ENCODE measurements around the gene CDC73.
A peak's percentile ranks its signal among the peaks of the same experiment; 100 is the strongest.
"Not testable (repeated sequence)": the region's sequence is repeated elsewhere in the genome, so short reads cannot be mapped to it uniquely, and the experiment has no call there.

Gene CDC73

GRCh38 chr1:193183019-193183627 is 61.3 kb downstream of the CDC73 start:
- DNase-seq: peak; percentile 47

- DNase-seq: no peak
These were observed 62.9 kb downstream of the CDC73 start for GRCh38 chr1:193184776-193185175.

- DNase-seq: no peak
These were observed 63.4 kb downstream of the CDC73 start for GRCh38 chr1:193185211-193185610.

- DNase-seq: peak; percentile 51
These were observed 64.3 kb downstream of the CDC73 start, which contains the start of gene B3GALT2 for GRCh38 chr1:193185901-193186731. Gene B3GALT2 (minus strand): TSS chr1:193186613. CDS start chr1:193181562, 5,051 bp downstream.

- DNase-seq: no peak
These were observed 65.3 kb downstream of the CDC73 start for GRCh38 chr1:193187114-193187513.

- DNase-seq: not testable (repeated sequence)
These were observed 67.1 kb downstream of the CDC73 start for GRCh38 chr1:193188915-193189314.

GRCh38 chr1:193189442-193190095 is 67.7 kb downstream of the CDC73 start:
- DNase-seq: no peak

- DNase-seq: no peak
These were observed 68.4 kb downstream of the CDC73 start for GRCh38 chr1:193190096-193190744.

GRCh38 chr1:193192586-193192985 is 70.8 kb downstream of the CDC73 start:
- DNase-seq: no peak

- no peak for DNase-seq
These were observed 78.1 kb downstream of the CDC73 start for GRCh38 chr1:193199940-193200339.

- no peak for DNase-seq
These were observed 79.2 kb downstream of the CDC73 start for GRCh38 chr1:193201021-193201420.

GRCh38 chr1:193210996-193211395 is 89.2 kb downstream of the CDC73 start:
- DNase-seq: no peak

GRCh38 chr1:193211539-193211938 is 89.7 kb downstream of the CDC73 start:
- no peak for DNase-seq

- DNase-seq: no peak
These were observed 90.8 kb downstream of the CDC73 start for GRCh38 chr1:193212637-193213036.

GRCh38 chr1:193213998-193214397 is 92.2 kb downstream of the CDC73 start:
- no peak for DNase-seq

GRCh38 chr1:193216920-193217319 is 95.1 kb downstream of the CDC73 start:
- DNase-seq: peak; percentile 28

GRCh38 chr1:193219391-193219790 is 97.6 kb downstream of the CDC73 start:
- no peak for DNase-seq

GRCh38 chr1:193221651-193222050 is 99.8 kb downstream of the CDC73 start:
- DNase-seq: peak; percentile 49

- no peak for DNase-seq
These were observed 100.3 kb downstream of the CDC73 start for GRCh38 chr1:193222056-193222615.

GRCh38 chr1:193229136-193229535 is 107.3 kb downstream of the CDC73 start:
- DNase-seq: no peak

- not testable (repeated sequence) for DNase-seq
These were observed 109.3 kb downstream of the CDC73 start for GRCh38 chr1:193231146-193231545.

GRCh38 chr1:193234530-193234929 is 112.7 kb downstream of the CDC73 start:
- no peak for DNase-seq
